22Rv1 (cell line): ENCODE results near the gene NR2C1.

Experiments used
- ZFX ChIP-seq: fragments of 450-650 bp; IDR thresholded peaks from 2 replicates; pipeline ENCODE4 v1.6.1; 2017; ENCODE audit warnings: antibody characterized with exemption, borderline replicate concordance
- TF ChIP-seq, protein P1 (sequence below): fragments of 450-650 bp; IDR thresholded peaks from 2 replicates; pipeline ENCODE4 v1.5.1; 2017; ENCODE audit warnings: mild to moderate bottlenecking

GRCh38 chr12:95016120-95016519 is 57.3 kb downstream of the NR2C1 start:
- TF ChIP-seq, protein P1, sequence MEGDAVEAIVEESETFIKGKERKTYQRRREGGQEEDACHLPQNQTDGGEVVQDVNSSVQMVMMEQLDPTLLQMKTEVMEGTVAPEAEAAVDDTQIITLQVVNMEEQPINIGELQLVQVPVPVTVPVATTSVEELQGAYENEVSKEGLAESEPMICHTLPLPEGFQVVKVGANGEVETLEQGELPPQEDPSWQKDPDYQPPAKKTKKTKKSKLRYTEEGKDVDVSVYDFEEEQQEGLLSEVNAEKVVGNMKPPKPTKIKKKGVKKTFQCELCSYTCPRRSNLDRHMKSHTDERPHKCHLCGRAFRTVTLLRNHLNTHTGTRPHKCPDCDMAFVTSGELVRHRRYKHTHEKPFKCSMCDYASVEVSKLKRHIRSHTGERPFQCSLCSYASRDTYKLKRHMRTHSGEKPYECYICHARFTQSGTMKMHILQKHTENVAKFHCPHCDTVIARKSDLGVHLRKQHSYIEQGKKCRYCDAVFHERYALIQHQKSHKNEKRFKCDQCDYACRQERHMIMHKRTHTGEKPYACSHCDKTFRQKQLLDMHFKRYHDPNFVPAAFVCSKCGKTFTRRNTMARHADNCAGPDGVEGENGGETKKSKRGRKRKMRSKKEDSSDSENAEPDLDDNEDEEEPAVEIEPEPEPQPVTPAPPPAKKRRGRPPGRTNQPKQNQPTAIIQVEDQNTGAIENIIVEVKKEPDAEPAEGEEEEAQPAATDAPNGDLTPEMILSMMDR = no peak
- TF ChIP-seq ZFX = no peak
